Uterus (tissue), 2 donors: Measurements from ENCODE around the gene BCAS3.

Experiments used
- CTCF ChIP-seq, 4 experiments: fragments of 200-600 bp in 2 of 4; fragments of 450-650 bp in 2 of 4; sonication (generic) in 2 of 4; IDR thresholded peaks; one replicate each; pipeline ENCODE4 v1.5.1; 2016 to 2019; ENCODE audit warnings: antibody characterized with exemption in 4 of 4, mild to moderate bottlenecking in 2 of 4, moderate library complexity in 1 of 4
- POLR2A ChIP-seq, 2 donors: fragments of 450-650 bp; IDR thresholded peaks; one replicate each; pipeline ENCODE4 v1.6.1; 2016; ENCODE audit warnings: antibody characterized with exemption in 2 of 2, mild to moderate bottlenecking in 1 of 2, moderate library complexity in 1 of 2

- TF ChIP-seq CTCF (IDR thresholded peaks at IDR 0.05) (no peak), POLR2A (IDR thresholded peaks at IDR 0.05) (no peak)
Measured at GRCh38 chr17:60901806-60902205, 224.2 kb downstream of the BCAS3 start.
